ENCODE measurements around the gene ART5. TPM values are rescaled to one million over a fixed set of nuclear protein-coding genes. Genes with fewer than 3 reads are reported as not detected.
"Not testable (repeated sequence)": the region's sequence is repeated elsewhere in the genome, so short reads cannot be mapped to it uniquely, and the experiment has no call there.

The ART5 gene
- total RNA-seq, 2 donors from 2014 or later = 3.1 TPM; not detected in 1

GRCh38 chr11:3659595-3660515 lies 18.1 kb upstream of the ART5 start:
- Histone ChIP-seq H3K27me3 (replicated peaks; ENCODE audit: insufficient read depth) (no peaks in the 10 kb centered on the region), H3K9me3 (no peaks in the 10 kb centered on the region), H3K27ac (no peak overlapping the region), H3K36me3 (no peaks in the 10 kb centered on the region), H3K4me3 (no peak overlapping the region), H3K4me1 (replicated peaks) (no peaks in the 10 kb centered on the region)
- 91% methylated on average over 28 of the region's 33 CpGs for WGBS
- DNase-seq (ENCODE audit: low spot score) = no peak
- intact Hi-C loops (cut with DNase I) = no loop called here
- no peak for TF ChIP-seq CTCF (IDR thresholded peaks at IDR 0.05)
- no peak for TF ChIP-seq POLR2AphosphoS5 (IDR thresholded peaks at IDR 0.05)
- TF ChIP-seq POLR2A (IDR thresholded peaks at IDR 0.05) = no peak

- intact Hi-C loops (cut with DNase I) = no loop called here
- Histone ChIP-seq H3K27ac (no peak overlapping the region), H3K36me3 (no peaks in the 10 kb centered on the region), H3K4me1 (replicated peaks) (no peaks in the 10 kb centered on the region), H3K27me3 (replicated peaks; ENCODE audit: insufficient read depth) (no peaks in the 10 kb centered on the region), H3K4me3 (no peak overlapping the region), H3K9me3 (no peaks in the 10 kb centered on the region)
- WGBS = 96% methylated on average over 8 of the region's 8 CpGs
- no peak for TF ChIP-seq CTCF (IDR thresholded peaks at IDR 0.05)
- no peak for DNase-seq (ENCODE audit: low spot score)
Measured at GRCh38 chr11:3658252-3658651, 16.5 kb upstream of the ART5 start.

- H3K27me3 ChIP-seq (replicated peaks; ENCODE audit: insufficient read depth); H3K36me3 ChIP-seq; DNase-seq (ENCODE audit: low spot score); H3K4me3 ChIP-seq; H3K27ac ChIP-seq; H3K4me1 ChIP-seq (replicated peaks); H3K9me3 ChIP-seq; intact Hi-C loops (cut with DNase I): not testable (repeated sequence)
- WGBS = 94% methylated on average over 5 of the region's 5 CpGs
Measured at GRCh38 chr11:3657331-3657730, 15.5 kb upstream of the ART5 start.

- Histone ChIP-seq H3K27me3 (replicated peaks; ENCODE audit: insufficient read depth) (no peaks in the 10 kb centered on the region), H3K36me3 (no peaks in the 10 kb centered on the region), H3K27ac (no peak overlapping the region), H3K4me3 (no peak overlapping the region), H3K9me3 (no peaks in the 10 kb centered on the region), H3K4me1 (replicated peaks) (no peaks in the 10 kb centered on the region)
- TF ChIP-seq POLR2AphosphoS5 (IDR thresholded peaks at IDR 0.05) (no peak), CTCF (IDR thresholded peaks at IDR 0.05) (no peak), POLR2A (IDR thresholded peaks at IDR 0.05) (no peak)
- WGBS = 98% methylated on average over 3 of the region's 3 CpGs
- intact Hi-C loops (cut with DNase I) = no loop called here
- no peak for DNase-seq (ENCODE audit: low spot score)
Measured at GRCh38 chr11:3655547-3655946, 13.8 kb upstream of the ART5 start.

- H3K9me3 ChIP-seq; H3K4me3 ChIP-seq; DNase-seq (ENCODE audit: low spot score); H3K27me3 ChIP-seq (replicated peaks; ENCODE audit: insufficient read depth); H3K4me1 ChIP-seq (replicated peaks); intact Hi-C loops (cut with DNase I); H3K27ac ChIP-seq; H3K36me3 ChIP-seq: not testable (repeated sequence)
- 84% methylated on average over 3 of the region's 3 CpGs for WGBS
Measured at GRCh38 chr11:3652514-3652913, 10.7 kb upstream of the ART5 start.

- DNase-seq (ENCODE audit: low spot score) = not testable (repeated sequence)
Measured at GRCh38 chr11:3649374-3649773, 7.6 kb upstream of the ART5 start.

GRCh38 chr11:3648843-3649242 lies 7.1 kb upstream of the ART5 start:
- H3K27me3 ChIP-seq (replicated peaks; ENCODE audit: insufficient read depth); H3K9me3 ChIP-seq; H3K4me1 ChIP-seq (replicated peaks); intact Hi-C loops (cut with DNase I); H3K4me3 ChIP-seq; H3K27ac ChIP-seq; H3K36me3 ChIP-seq; DNase-seq (ENCODE audit: low spot score): not testable (repeated sequence)
- WGBS = 78% methylated on average over 13 of the region's 13 CpGs

More at GRCh38 chr11:3649374-3649773, 7.6 kb upstream of the ART5 start:
- H3K9me3 ChIP-seq; intact Hi-C loops (cut with DNase I); H3K4me1 ChIP-seq (replicated peaks); H3K27ac ChIP-seq; H3K36me3 ChIP-seq; H3K4me3 ChIP-seq; H3K27me3 ChIP-seq (replicated peaks; ENCODE audit: insufficient read depth): not testable (repeated sequence)
- WGBS = 34% methylated on average over 9 of the region's 9 CpGs
